ENCODE measurements around the gene FIGN. TPM values are rescaled to one million over a fixed set of nuclear protein-coding genes. Genes with fewer than 3 reads are reported as not detected.
A peak's percentile ranks its signal among the peaks of the same experiment; 100 is the strongest.

Gene FIGN
- total RNA-seq, 1 donor from 2014 or later = 5.8 TPM

- Histone ChIP-seq H3K36me3 (no peaks in the 10 kb centered on the region), H3K9me3 (no peaks in the 10 kb centered on the region), H3K4me1 (no peaks in the 10 kb centered on the region), H3K27ac (no peak overlapping the region), H3K4me3 (no peak overlapping the region), H3K27me3 (ENCODE audit: low read depth) (no peaks in the 10 kb centered on the region)
- DNase-seq (no peak), ATAC-seq (no peak)
- no peak for TF ChIP-seq CTCF (IDR thresholded peaks at IDR 0.05)
- intact Hi-C loops (cut with DNase I) = no loop called here
Measured at GRCh38 chr2:163572850-163573249, 163.0 kb downstream of the FIGN start.

GRCh38 chr2:163571423-163572102, 164.2 kb downstream of the FIGN start:
- no peak for TF ChIP-seq CTCF (IDR thresholded peaks at IDR 0.05)
- Histone ChIP-seq H3K27ac (no peak overlapping the region), H3K9me3 (no peaks in the 10 kb centered on the region), H3K4me1 (no peaks in the 10 kb centered on the region), H3K36me3 (no peaks in the 10 kb centered on the region), H3K4me3 (no peak overlapping the region), H3K27me3 (ENCODE audit: low read depth) (no peaks in the 10 kb centered on the region)
- intact Hi-C loops (cut with DNase I) = no loop called here
- peak; percentile 39 to 77 for ATAC-seq
- DNase-seq = no peak

- intact Hi-C loops (cut with DNase I) = no loop called here
- Histone ChIP-seq H3K4me3 (no peak overlapping the region), H3K27me3 (ENCODE audit: low read depth) (no peaks in the 10 kb centered on the region), H3K36me3 (no peaks in the 10 kb centered on the region), H3K4me1 (no peaks in the 10 kb centered on the region), H3K27ac (no peak overlapping the region), H3K9me3 (no peaks in the 10 kb centered on the region)
- DNase-seq (no peak), ATAC-seq (no peak)
- no peak for TF ChIP-seq CTCF (IDR thresholded peaks at IDR 0.05)
Measured at GRCh38 chr2:163570391-163570790, 165.4 kb downstream of the FIGN start.

GRCh38 chr2:163565192-163565591, 170.6 kb downstream of the FIGN start:
- H3K27ac ChIP-seq = no peak overlapping the region

GRCh38 chr2:163564236-163564635, 171.6 kb downstream of the FIGN start:
- DNase-seq (no peak), ATAC-seq (no peak)
- intact Hi-C loops (cut with DNase I) = no loop called here
- no peak overlapping the region for H3K4me3 ChIP-seq
- no peaks in the 10 kb centered on the region for H3K36me3 ChIP-seq
- no peaks in the 10 kb centered on the region for H3K9me3 ChIP-seq
- TF ChIP-seq CTCF (IDR thresholded peaks at IDR 0.05) = no peak
- H3K4me1 ChIP-seq = no peaks in the 10 kb centered on the region
- no peaks in the 10 kb centered on the region for H3K27me3 ChIP-seq (ENCODE audit: low read depth)
- no peak overlapping the region for H3K27ac ChIP-seq

More at GRCh38 chr2:163565192-163565591, 170.6 kb downstream of the FIGN start:
- no peaks in the 10 kb centered on the region for H3K36me3 ChIP-seq
- no peak overlapping the region for H3K4me3 ChIP-seq
- no peak for DNase-seq
- no peak for TF ChIP-seq CTCF (IDR thresholded peaks at IDR 0.05)
- no peaks in the 10 kb centered on the region for H3K4me1 ChIP-seq
- no peak for ATAC-seq
- intact Hi-C loops (cut with DNase I) = no loop called here
- no peaks in the 10 kb centered on the region for H3K9me3 ChIP-seq
- no peaks in the 10 kb centered on the region for H3K27me3 ChIP-seq (ENCODE audit: low read depth)
